Endothelial cell of umbilical vein (primary cell): Measurements from ENCODE around the gene EFEMP1. TPM values are rescaled to one million over a fixed set of nuclear protein-coding genes. Genes with fewer than 3 reads are reported as not detected.

Source experiments
- BruUV-seq: library from RNA; stranded (reverse); fragments of 400-500 nt; replicated peaks from 2 replicates; lab custom pipeline; 2021; lab: Mats Ljungman, UMichigan
- CTCF ChIA-PET: fragments of 300-600, 350-600 bp; sonication (Branson Sonifier 250); formaldehyde crosslinking; loops from one replicate; lab custom pipeline; 2021; ENCODE audit warnings: antibody characterized with exemption, inconsistent platforms; lab: Charles Lee
- POLR2A ChIA-PET: fragments of 300-600, 350-600 bp; sonication (Branson Sonifier 250); formaldehyde crosslinking; loops from one replicate; lab custom pipeline; 2021; ENCODE audit warnings: antibody characterized with exemption, inconsistent platforms; lab: Charles Lee
- DNase-seq: peaks from one replicate; pipeline ENCODE4 v3.0.0-alpha.2; 2011; ENCODE audit warnings: low read depth, low spot score
- FAIRE-seq: peaks from 2 replicates; lab custom pipeline; 2011; peaks lifted over from hg19 to GRCh38; lab: Jason Lieb, UNC
- H2AFZ ChIP-seq: 2 replicates; pipeline ENCODE4 v1.6.0; 2012; ENCODE audit warnings: low read depth, low read length, control low read depth, inconsistent platforms
- H3K27ac ChIP-seq: 2 replicates; pipeline ENCODE4 v1.5.1; 2011; ENCODE audit warnings: low read depth, mild to moderate bottlenecking, control low read depth, low read length, moderate library complexity; ENCODE audit not compliant: insufficient read depth
- H3K27me3 ChIP-seq, 2 experiments: 2 replicates each; pipeline versions ENCODE4 v1.6.0 to v1.6.1; 2011; ENCODE audit warnings: low read length in 2 of 2, mixed read lengths in 1 of 2; ENCODE audit not compliant: control insufficient read depth in 2 of 2, insufficient read depth in 2 of 2
- H3K36me3 ChIP-seq, 2 experiments: 2 replicates in 1 of 2; 3 replicates in 1 of 2; pipeline ENCODE4 v1.5.1; 2011; ENCODE audit warnings: low read length in 2 of 2, mild to moderate bottlenecking in 1 of 2, moderate library complexity in 1 of 2; ENCODE audit not compliant: control insufficient read depth in 2 of 2, insufficient read depth in 2 of 2; ENCODE audit errors: extremely low read depth in 1 of 2
- H3K4me1 ChIP-seq: 3 replicates; pipeline ENCODE4 v1.5.1; 2011; ENCODE audit warnings: mild to moderate bottlenecking, low read length; ENCODE audit not compliant: control insufficient read depth, insufficient read depth; ENCODE audit errors: extremely low read depth
- H3K4me2 ChIP-seq: 2 replicates; pipeline ENCODE4 v1.6.1; 2011; ENCODE audit warnings: low read length, control low read depth, mixed read lengths; ENCODE audit not compliant: insufficient read depth
- H3K4me3 ChIP-seq, 3 experiments: fragments of 200-600 bp in 1 of 3; sonication (generic), shearing (Covaris generic) in 1 of 3; replicated peaks in 1 of 3; 2 replicates each; pipeline ENCODE4 v1.5.1; 2011 to 2016; ENCODE audit warnings: control low read depth in 3 of 3, low read length in 3 of 3, mild to moderate bottlenecking in 2 of 3, inconsistent platforms in 1 of 3, low read depth in 1 of 3, moderate library complexity in 1 of 3; ENCODE audit not compliant: insufficient read depth in 1 of 3
- H3K79me2 ChIP-seq: 2 replicates; pipeline ENCODE4 v1.6.0; 2012; ENCODE audit warnings: low read length, inconsistent platforms; ENCODE audit not compliant: control insufficient read depth, insufficient read depth
- H3K9ac ChIP-seq: replicated peaks from 2 replicates; pipeline ENCODE3; 2011; ENCODE audit warnings: low read length, control low read depth; ENCODE audit not compliant: insufficient read depth; ENCODE audit errors: extremely low read depth
- H3K9me1 ChIP-seq: replicated peaks from 3 replicates; pipeline ENCODE4 v1.6.0; 2011; ENCODE audit warnings: mild to moderate bottlenecking, low read length; ENCODE audit not compliant: control insufficient read depth, insufficient read depth; ENCODE audit errors: extremely low read depth
- H3K9me3 ChIP-seq: replicated peaks from 2 replicates; pipeline ENCODE4 v1.5.1; 2012; ENCODE audit warnings: low read length, inconsistent platforms; ENCODE audit not compliant: control insufficient read depth, insufficient read depth
- H4K20me1 ChIP-seq: replicated peaks from 2 replicates; pipeline ENCODE3; 2011; ENCODE audit warnings: mild to moderate bottlenecking, low read length; ENCODE audit not compliant: control insufficient read depth, insufficient read depth; ENCODE audit errors: extremely low read depth
- EZH2 ChIP-seq: IDR thresholded peaks from 2 replicates; pipeline ENCODE4 v1.6.1; 2012; ENCODE audit warnings: borderline replicate concordance, low read depth, mild to moderate bottlenecking, moderate library complexity, low read length, inconsistent platforms; ENCODE audit not compliant: severe bottlenecking
- FOS ChIP-seq: IDR thresholded peaks from 2 replicates; pipeline ENCODE4 v1.6.1; 2011; ENCODE audit warnings: mild to moderate bottlenecking, low read length, moderate library complexity, borderline replicate concordance; ENCODE audit not compliant: insufficient read depth
- GATA2 ChIP-seq: IDR thresholded peaks from 2 replicates; pipeline ENCODE4 v1.7.0; 2011; ENCODE audit warnings: low read depth, mild to moderate bottlenecking, moderate library complexity, mixed read lengths, low read length; ENCODE audit not compliant: insufficient read length, insufficient read depth
- JUN ChIP-seq: IDR thresholded peaks from 2 replicates; pipeline ENCODE4 v1.6.1; 2011; ENCODE audit warnings: borderline replicate concordance, low read depth; ENCODE audit not compliant: insufficient read length, insufficient read depth
- MAX ChIP-seq: IDR thresholded peaks from 2 replicates; pipeline ENCODE4 v1.6.1; 2011; ENCODE audit not compliant: insufficient read depth, insufficient read length
- MYC ChIP-seq: IDR thresholded peaks from one replicate; pipeline ENCODE4 v1.6.1; 2011; ENCODE audit warnings: mild to moderate bottlenecking, low read depth, low read length
- POLR2A ChIP-seq: IDR thresholded peaks from 2 replicates; pipeline ENCODE4 v1.6.1; 2012; ENCODE audit warnings: low read depth, mild to moderate bottlenecking, control low read depth, low read length
- POLR2AphosphoS5 ChIP-seq: IDR thresholded peaks from 2 replicates; pipeline ENCODE4 v1.6.1; 2012; ENCODE audit warnings: low read depth, mild to moderate bottlenecking, control low read depth, low read length, moderate library complexity; ENCODE audit not compliant: insufficient read depth
- dilution Hi-C: fragments of 300-500 bp; cut with MboI; formaldehyde crosslinking; loops from one replicate; pipeline ENCODE4 v1.15.0; 2019; ENCODE audit warnings: low sequenced_read_pairs; ENCODE audit not compliant: extremely low pct_ligation_motif_present
- intact Hi-C: fragments of 100-400 bp; cut with micrococcal nuclease; formaldehyde crosslinking; loops from one replicate; pipeline ENCODE4 v1.10.0; 2022
- polyA plus RNA-seq, 4 experiments: library from polyadenylated mRNA; depleted of rRNA in 3 of 4; stranded (reverse) in 3 of 4; unstranded in 1 of 4; fragments of >200 nt; gene quantifications; 2 replicates each; pipeline versions ENCODE4 v1.2.1 to v1.2.3, GENCODE V29; 2011 to 2012; ENCODE audit warnings: missing spikeins in 1 of 4
- total RNA-seq: library from RNA; stranded (reverse); gene quantifications from 2 replicates; pipeline ENCODE4 v1.2.3, GENCODE V29; 2021
- TF ChIP-seq, protein P1 (sequence below), 2 donors: IDR thresholded peaks; 1 replicate in 1 of 2; 2 replicates in 1 of 2; pipeline ENCODE4 v1.5.1; 2011; ENCODE audit warnings: low read length in 2 of 2, mild to moderate bottlenecking in 2 of 2, moderate library complexity in 2 of 2, control low read depth in 1 of 2, inconsistent platforms in 1 of 2, low read depth in 1 of 2; ENCODE audit not compliant: insufficient read depth in 1 of 2; ENCODE audit errors: extremely low read depth in 1 of 2

EFEMP1 gene
- total and polyA plus RNA-seq, 2 donors (not counting 3 experiments of a cell fraction or from before 2014, with no cell fraction given), result 2,981 to 11,813 TPM

DNA sequence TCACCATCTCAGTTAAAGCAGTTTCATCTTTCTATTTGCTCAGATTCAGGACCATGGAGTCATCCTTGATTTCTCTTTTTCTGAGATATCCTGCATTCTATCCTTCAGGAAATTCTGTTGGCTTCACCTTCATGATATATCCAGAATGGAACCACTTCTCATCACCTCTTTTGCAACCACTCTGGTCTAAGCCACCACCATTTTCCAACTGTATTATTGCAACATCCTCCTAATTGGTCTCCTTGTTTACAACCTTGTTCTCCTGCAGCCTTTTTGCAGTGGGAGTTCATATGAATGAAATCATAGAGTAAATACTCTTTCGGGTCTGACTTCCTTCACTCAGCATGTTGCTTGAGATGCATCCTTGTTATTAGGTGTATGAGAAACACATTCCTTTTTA lies 3.4 kb upstream of the EFEMP1 start:
- POLR2A ChIA-PET, result no interaction called here
- dilution Hi-C loops, result no loop called here

More for the DNA sequence above, 3.4 kb upstream of the EFEMP1 start:
- TF ChIP-seq MYC, result no peak
- TF ChIP-seq, protein P1, sequence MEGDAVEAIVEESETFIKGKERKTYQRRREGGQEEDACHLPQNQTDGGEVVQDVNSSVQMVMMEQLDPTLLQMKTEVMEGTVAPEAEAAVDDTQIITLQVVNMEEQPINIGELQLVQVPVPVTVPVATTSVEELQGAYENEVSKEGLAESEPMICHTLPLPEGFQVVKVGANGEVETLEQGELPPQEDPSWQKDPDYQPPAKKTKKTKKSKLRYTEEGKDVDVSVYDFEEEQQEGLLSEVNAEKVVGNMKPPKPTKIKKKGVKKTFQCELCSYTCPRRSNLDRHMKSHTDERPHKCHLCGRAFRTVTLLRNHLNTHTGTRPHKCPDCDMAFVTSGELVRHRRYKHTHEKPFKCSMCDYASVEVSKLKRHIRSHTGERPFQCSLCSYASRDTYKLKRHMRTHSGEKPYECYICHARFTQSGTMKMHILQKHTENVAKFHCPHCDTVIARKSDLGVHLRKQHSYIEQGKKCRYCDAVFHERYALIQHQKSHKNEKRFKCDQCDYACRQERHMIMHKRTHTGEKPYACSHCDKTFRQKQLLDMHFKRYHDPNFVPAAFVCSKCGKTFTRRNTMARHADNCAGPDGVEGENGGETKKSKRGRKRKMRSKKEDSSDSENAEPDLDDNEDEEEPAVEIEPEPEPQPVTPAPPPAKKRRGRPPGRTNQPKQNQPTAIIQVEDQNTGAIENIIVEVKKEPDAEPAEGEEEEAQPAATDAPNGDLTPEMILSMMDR (IDR thresholded peaks at IDR 0.05; ENCODE audit: extremely low read depth in 1 of 2, insufficient read depth in 1 of 2, low read depth in 1 of 2, low read length in 2 of 2), result no peak
- no peak for TF ChIP-seq GATA2
- TF ChIP-seq POLR2A, result no peak
- no peak for TF ChIP-seq FOS
- TF ChIP-seq JUN, result no peak
- no peak for TF ChIP-seq POLR2AphosphoS5
- no peak for TF ChIP-seq EZH2
- TF ChIP-seq MAX, result no peak
- no peaks in the 10 kb centered on the region for H4K20me1 ChIP-seq
- H3K27me3 ChIP-seq, result no peaks in the 10 kb centered on the region
- H3K36me3 ChIP-seq, result peaks cover 2 to 3% of the 10 kb centered on the region in 2 experiments
- H3K27ac ChIP-seq, result no peak overlapping the region
- CTCF ChIA-PET, result interaction anchor here (0.9 to 1.8 kb wide), 4 partner anchors 14 to 155 kb away, joined by 4 to 18 read pairs (median 6); no protein-coding TSS in a partner anchor
- intact Hi-C loops, result no loop called here
- no peak overlapping the region for H2AFZ ChIP-seq
- H3K4me1 ChIP-seq, result peaks cover 11% of the 10 kb centered on the region
- H3K9me3 ChIP-seq, result no peaks in the 10 kb centered on the region
- FAIRE-seq (no peak), DNase-seq (no peak)
- no peak overlapping the region for H3K9ac ChIP-seq
- no peak overlapping the region for H3K4me2 ChIP-seq
- H3K4me3 ChIP-seq, result no peak overlapping the region
- BruUV-seq, result no TSS peak
- H3K79me2 ChIP-seq, result peaks cover 24% of the 10 kb centered on the region
- H3K9me1 ChIP-seq, result no peaks in the 10 kb centered on the region
